ENCODE results near the gene FAM184A.
"Not testable (repeated sequence)": the region's sequence is repeated elsewhere in the genome, so short reads cannot be mapped to it uniquely, and the experiment has no call there.

Gene FAM184A

DNA sequence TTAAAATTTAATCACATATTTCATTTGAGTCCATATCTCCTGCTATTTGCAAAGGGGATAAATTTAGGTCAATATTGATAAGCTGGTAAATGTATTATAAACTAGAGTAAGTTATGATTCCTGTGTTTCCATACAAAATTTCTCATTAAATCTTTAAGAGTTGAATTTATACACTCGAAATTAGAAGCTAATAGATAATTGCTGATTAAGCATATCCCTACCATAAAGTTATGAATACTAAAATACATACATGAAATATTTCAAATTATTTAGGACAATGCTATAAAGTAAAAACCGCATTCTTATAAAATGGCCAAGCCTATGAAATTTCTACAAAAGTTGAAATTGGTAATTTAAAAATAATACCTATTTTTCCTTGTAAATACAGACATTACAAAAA is 71.5 kb downstream of the FAM184A start:
- TF ChIP-seq EZH2 (IDR thresholded peaks at IDR 0.05; ENCODE audit: borderline replicate concordance, low read depth, low read length, severe bottlenecking) (no peak), CTCF (IDR thresholded peaks at IDR 0.05; ENCODE audit: borderline replicate concordance, extremely low read depth, low read length, poor library complexity, severe bottlenecking) (no peak)
- Histone ChIP-seq H2AFZ (ENCODE audit: low read depth, low read length) (no peak overlapping the region), H3K27me3 (ENCODE audit: insufficient read depth, low read length, poor library complexity) (peaks cover 10% of the 10 kb centered on the region), H3K79me2 (ENCODE audit: insufficient read depth, low read length) (no peaks in the 10 kb centered on the region), H3K36me3 (ENCODE audit: insufficient read depth, low read length) (no peaks in the 10 kb centered on the region), H3K4me3 (ENCODE audit: low read depth in 1 of 2, low read length in 2 of 2) (no peak overlapping the region), H4K20me1 (ENCODE audit: insufficient read depth, low read length) (no peaks in the 10 kb centered on the region), H3K9me3 (ENCODE audit: insufficient read depth, low read length, severe bottlenecking) (no peaks in the 10 kb centered on the region), H3K4me2 (ENCODE audit: insufficient read depth, low read length) (no peak overlapping the region), H3K9ac (ENCODE audit: low read depth, low read length) (no peak overlapping the region), H3K4me1 (ENCODE audit: insufficient read depth, low read length) (no peaks in the 10 kb centered on the region), H3K27ac (ENCODE audit: low read length) (no peak overlapping the region)
- DNase-seq (no peak), ATAC-seq (ENCODE audit: insufficient read depth, low read depth) (no peak)

- ATAC-seq (ENCODE audit: insufficient read depth, low read depth) (no peak), DNase-seq (no peak)
- no peaks in the 10 kb centered on the region for H3K79me2 ChIP-seq (ENCODE audit: insufficient read depth, low read length)
- no peak overlapping the region for H3K9ac ChIP-seq (ENCODE audit: low read depth, low read length)
- no peak overlapping the region for H3K4me3 ChIP-seq (ENCODE audit: low read depth in 1 of 2, low read length in 2 of 2)
- H3K9me3 ChIP-seq (ENCODE audit: insufficient read depth, low read length, severe bottlenecking), result no peaks in the 10 kb centered on the region
- no peaks in the 10 kb centered on the region for H4K20me1 ChIP-seq (ENCODE audit: insufficient read depth, low read length)
- H2AFZ ChIP-seq (ENCODE audit: low read depth, low read length), result no peak overlapping the region
- H3K4me2 ChIP-seq (ENCODE audit: insufficient read depth, low read length), result no peak overlapping the region
- no peak overlapping the region for H3K27ac ChIP-seq (ENCODE audit: low read length)
- TF ChIP-seq EZH2 (IDR thresholded peaks at IDR 0.05; ENCODE audit: borderline replicate concordance, low read depth, low read length, severe bottlenecking), result no peak
- TF ChIP-seq CTCF (IDR thresholded peaks at IDR 0.05; ENCODE audit: borderline replicate concordance, extremely low read depth, low read length, poor library complexity, severe bottlenecking), result no peak
- peaks cover 11% of the 10 kb centered on the region for H3K27me3 ChIP-seq (ENCODE audit: insufficient read depth, low read length, poor library complexity)
- no peaks in the 10 kb centered on the region for H3K4me1 ChIP-seq (ENCODE audit: insufficient read depth, low read length)
- no peaks in the 10 kb centered on the region for H3K36me3 ChIP-seq (ENCODE audit: insufficient read depth, low read length)
Measured at GRCh38 chr6:119002069-119002468, 76.4 kb downstream of the FAM184A start.

DNA sequence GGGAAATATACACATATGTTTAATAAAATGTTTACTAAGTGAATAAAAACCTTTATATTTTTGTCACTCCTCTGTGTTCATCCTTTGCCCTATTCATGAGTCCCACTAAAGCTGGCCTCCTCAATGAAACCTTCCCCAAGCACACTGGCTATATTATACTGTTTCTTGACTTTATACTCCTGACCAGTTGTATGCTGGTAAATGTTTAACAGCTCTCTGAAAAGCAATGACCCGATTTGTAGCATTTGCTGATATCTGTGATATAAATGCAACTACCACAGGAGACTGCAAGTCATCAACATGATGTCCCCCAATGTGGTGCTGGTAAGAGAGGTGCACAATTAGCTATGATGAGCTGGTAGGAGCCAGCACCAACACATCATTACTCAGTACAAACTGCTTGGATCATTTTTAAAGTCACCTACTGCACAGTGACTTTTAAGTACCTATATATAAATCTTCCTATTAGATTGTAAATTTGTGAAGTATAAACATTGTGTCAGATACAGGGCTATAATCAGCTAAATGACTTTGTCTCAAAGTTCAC is 78.9 kb downstream of the FAM184A start:
- Histone ChIP-seq H3K4me1 (ENCODE audit: insufficient read depth, low read length) (no peaks in the 10 kb centered on the region), H3K27ac (ENCODE audit: low read length) (no peak overlapping the region), H3K36me3 (ENCODE audit: insufficient read depth, low read length) (no peaks in the 10 kb centered on the region), H3K79me2 (ENCODE audit: insufficient read depth, low read length) (no peaks in the 10 kb centered on the region), H3K4me2 (ENCODE audit: insufficient read depth, low read length) (no peak overlapping the region), H3K9me3 (ENCODE audit: insufficient read depth, low read length, severe bottlenecking) (no peaks in the 10 kb centered on the region), H3K27me3 (ENCODE audit: insufficient read depth, low read length, poor library complexity) (peaks cover 11% of the 10 kb centered on the region), H4K20me1 (ENCODE audit: insufficient read depth, low read length) (no peaks in the 10 kb centered on the region), H3K9ac (ENCODE audit: low read depth, low read length) (no peak overlapping the region), H2AFZ (ENCODE audit: low read depth, low read length) (no peak overlapping the region), H3K4me3 (ENCODE audit: low read depth in 1 of 2, low read length in 2 of 2) (no peak overlapping the region)
- TF ChIP-seq CTCF (IDR thresholded peaks at IDR 0.05; ENCODE audit: borderline replicate concordance, extremely low read depth, low read length, poor library complexity, severe bottlenecking) (no peak), EZH2 (IDR thresholded peaks at IDR 0.05; ENCODE audit: borderline replicate concordance, low read depth, low read length, severe bottlenecking) (no peak)
- ATAC-seq (ENCODE audit: insufficient read depth, low read depth) (no peak), DNase-seq (no peak)

- not testable (repeated sequence) for H2AFZ ChIP-seq (ENCODE audit: low read depth, low read length); H3K4me2 ChIP-seq (ENCODE audit: insufficient read depth, low read length); H3K4me1 ChIP-seq (ENCODE audit: insufficient read depth, low read length); H3K9ac ChIP-seq (ENCODE audit: low read depth, low read length); ATAC-seq (ENCODE audit: insufficient read depth, low read depth); H4K20me1 ChIP-seq (ENCODE audit: insufficient read depth, low read length); H3K79me2 ChIP-seq (ENCODE audit: insufficient read depth, low read length); H3K36me3 ChIP-seq (ENCODE audit: insufficient read depth, low read length); DNase-seq; H3K4me3 ChIP-seq (ENCODE audit: low read depth in 1 of 2, low read length in 2 of 2); H3K27ac ChIP-seq (ENCODE audit: low read length); H3K9me3 ChIP-seq (ENCODE audit: insufficient read depth, low read length, severe bottlenecking)
- H3K27me3 ChIP-seq (ENCODE audit: insufficient read depth, low read length, poor library complexity), result peaks cover 11% of the 10 kb centered on the region
Measured at GRCh38 chr6:118997426-118997825, 81.0 kb downstream of the FAM184A start.
